ENCODE measurements around the gene CRYBA2.

DNA sequence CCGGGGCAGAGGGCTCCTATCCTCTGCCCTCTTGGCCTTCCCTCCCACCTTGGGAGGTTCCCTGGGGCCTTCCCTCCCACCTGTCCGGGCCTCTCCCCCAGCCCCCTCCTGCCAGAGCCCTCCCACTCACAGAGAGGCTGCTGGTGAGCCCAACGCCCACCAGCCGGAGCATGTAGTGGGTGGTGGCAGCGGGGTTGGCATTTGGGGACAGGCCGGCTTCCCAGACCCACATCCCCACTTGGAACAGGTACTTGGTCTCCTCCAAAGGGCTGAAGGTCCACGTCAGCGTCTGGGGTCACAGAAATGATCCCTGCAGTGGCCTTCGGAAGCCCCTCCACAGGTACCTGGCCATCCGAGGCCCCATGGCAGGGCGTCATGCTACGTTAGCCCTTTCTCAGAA lies 28.8 kb upstream of the CRYBA2 start:
- TF ChIP-seq CTCF (IDR thresholded peaks at IDR 0.05) (no peak), ZFX (IDR thresholded peaks at IDR 0.05; ENCODE audit: borderline replicate concordance) (no peak)

All from 22Rv1 (cell line).